ENCODE results near the gene LZTFL1.
"Not testable (repeated sequence)": the region's sequence is repeated elsewhere in the genome, so short reads cannot be mapped to it uniquely, and the experiment has no call there.

LZTFL1 gene

GRCh38 chr3:45861043-45861719 is 19.3 kb upstream of the LZTFL1 start:
- Histone ChIP-seq H3K36me3 (no peaks in the 10 kb centered on the region), H3K9me3 (no peaks in the 10 kb centered on the region), H3K27me3 (no peaks in the 10 kb centered on the region), H3K4me1 (no peaks in the 10 kb centered on the region), H3K4me3 (no peak overlapping the region), H3K27ac (no peak overlapping the region)
- no peak for TF ChIP-seq CTCF (IDR thresholded peaks at IDR 0.05)
- intact Hi-C loops (cut with DNase I; ENCODE audit: low total_unique reads): no loop called here
- DNase-seq: no peak

DNA sequence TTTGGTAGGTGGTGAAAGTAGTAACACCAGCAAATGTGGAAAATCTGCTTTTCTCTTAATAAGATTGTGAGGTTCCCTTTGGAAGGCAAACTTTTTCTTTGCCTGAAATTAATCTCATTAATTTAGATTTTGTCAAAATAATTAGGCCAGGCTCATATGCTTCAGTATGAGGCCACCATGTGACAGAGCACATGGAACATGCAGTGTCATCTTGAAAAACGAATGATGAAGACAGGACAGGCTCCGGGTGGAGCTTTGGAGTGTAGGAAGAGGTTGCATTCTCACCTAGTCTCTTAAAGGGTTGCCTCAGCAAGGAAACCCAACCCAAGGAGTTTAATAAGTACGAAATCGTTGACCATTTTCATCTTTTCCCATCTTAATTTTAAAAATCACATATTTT is 18.6 kb upstream of the LZTFL1 start:
- no peak overlapping the region for H3K4me3 ChIP-seq
- intact Hi-C loops (cut with DNase I; ENCODE audit: low total_unique reads): no loop called here

DNA sequence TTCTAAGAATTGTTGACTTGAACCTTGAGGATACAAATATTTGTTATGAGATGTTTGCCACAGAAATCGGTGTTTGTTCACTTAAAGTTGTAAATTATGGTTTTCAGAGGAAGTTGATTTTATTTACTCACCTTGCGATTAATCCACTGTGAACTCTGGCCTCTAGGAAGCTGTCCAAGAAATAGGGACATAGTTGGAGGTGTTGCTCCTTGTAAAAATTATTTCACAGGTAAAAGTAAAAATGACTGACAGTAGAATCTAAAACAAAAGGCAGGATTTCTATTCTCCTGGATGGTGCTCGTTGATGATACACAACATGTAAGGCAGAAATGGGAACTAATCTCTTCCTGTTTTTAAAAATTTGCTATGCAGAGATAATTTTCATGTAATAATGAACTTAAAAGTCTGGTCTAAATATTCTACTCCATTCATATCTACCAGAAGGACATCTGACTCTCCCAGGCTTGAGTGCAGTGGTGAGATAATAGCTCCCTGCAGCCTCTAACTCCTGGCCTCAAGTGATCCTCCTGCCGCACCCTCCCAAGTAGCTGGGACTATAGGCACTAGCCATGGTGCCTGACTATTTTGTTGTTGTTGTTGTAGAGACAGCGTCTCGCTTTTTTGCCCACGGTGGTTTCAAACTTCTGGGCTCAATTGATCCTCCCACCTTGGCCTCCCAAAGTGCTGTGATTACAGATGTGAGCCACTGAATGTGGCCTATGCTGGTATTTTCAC is 17.1 kb upstream of the LZTFL1 start:
- no peak for TF ChIP-seq CTCF (IDR thresholded peaks at IDR 0.05)
- no peak for DNase-seq
- no peaks in the 10 kb centered on the region for H3K9me3 ChIP-seq
- H3K4me3 ChIP-seq: no peak overlapping the region
- intact Hi-C loops (cut with DNase I; ENCODE audit: low total_unique reads): no loop called here
- H3K27me3 ChIP-seq: no peaks in the 10 kb centered on the region
- no peaks in the 10 kb centered on the region for H3K4me1 ChIP-seq
- H3K27ac ChIP-seq: no peak overlapping the region
- H3K36me3 ChIP-seq: peaks cover 0 to 1% (median 0%) of the 10 kb centered on the region in 3 donors

More for the DNA sequence above, 18.6 kb upstream of the LZTFL1 start:
- H3K27ac ChIP-seq: no peak overlapping the region
- H3K27me3 ChIP-seq: no peaks in the 10 kb centered on the region
- H3K9me3 ChIP-seq: no peaks in the 10 kb centered on the region
- DNase-seq: no peak
- TF ChIP-seq CTCF (IDR thresholded peaks at IDR 0.05): no peak
- H3K4me1 ChIP-seq: no peaks in the 10 kb centered on the region
- no peaks in the 10 kb centered on the region for H3K36me3 ChIP-seq

DNA sequence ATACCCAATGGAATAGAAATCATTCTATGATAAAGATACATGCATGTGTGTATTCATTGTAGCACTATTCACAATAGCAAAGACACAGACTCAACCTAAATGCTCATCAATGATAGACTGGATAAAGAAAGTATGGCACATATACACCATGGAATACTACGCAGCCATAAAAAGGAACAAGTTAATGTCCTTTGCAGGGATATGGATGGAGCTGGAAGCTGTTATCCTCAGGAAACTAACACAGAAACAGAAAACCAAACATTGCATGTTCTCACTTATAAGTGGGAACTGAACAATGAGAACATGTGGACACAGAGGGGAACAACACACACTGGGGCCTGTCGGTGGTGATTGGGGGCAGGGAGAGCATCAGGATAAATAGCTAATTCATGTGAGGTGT is 15.1 kb upstream of the LZTFL1 start:
- H3K9me3 ChIP-seq; H3K36me3 ChIP-seq; intact Hi-C loops (cut with DNase I; ENCODE audit: low total_unique reads); H3K27ac ChIP-seq; H3K27me3 ChIP-seq; DNase-seq; H3K4me3 ChIP-seq; H3K4me1 ChIP-seq: not testable (repeated sequence)

- intact Hi-C loops (cut with DNase I; ENCODE audit: low total_unique reads); H3K4me1 ChIP-seq; H3K36me3 ChIP-seq; DNase-seq; H3K9me3 ChIP-seq; H3K4me3 ChIP-seq; H3K27ac ChIP-seq; H3K27me3 ChIP-seq: not testable (repeated sequence)
These were observed 14.4 kb upstream of the LZTFL1 start for GRCh38 chr3:45856323-45856722.

DNA sequence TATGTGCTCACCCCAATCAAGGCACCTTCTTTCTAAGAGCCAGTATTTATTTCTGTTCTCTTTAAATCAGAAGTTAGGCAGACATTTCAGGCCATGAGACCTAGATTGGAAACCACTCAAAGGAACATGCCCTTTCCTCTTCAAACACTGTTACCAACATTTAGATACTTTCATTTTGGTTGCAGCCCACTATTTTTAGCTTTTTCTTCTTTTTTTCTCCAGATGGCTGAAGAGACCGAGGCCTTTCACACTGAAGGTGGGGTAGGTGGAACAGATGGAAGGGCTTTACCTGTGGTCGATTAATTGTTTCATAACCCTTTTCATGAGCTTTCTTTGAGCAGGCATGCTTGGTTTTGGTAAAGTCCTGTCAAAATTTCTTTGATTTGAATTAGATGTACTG is 10.9 kb upstream of the LZTFL1 start:
- H3K27ac ChIP-seq: no peak overlapping the region
- H3K36me3 ChIP-seq: peaks cover 0 to 4% (median 0%) of the 10 kb centered on the region in 3 donors
- no peak overlapping the region for H3K4me3 ChIP-seq
- H3K9me3 ChIP-seq: no peaks in the 10 kb centered on the region
- DNase-seq: no peak
- no peak for TF ChIP-seq CTCF (IDR thresholded peaks at IDR 0.05)
- intact Hi-C loops (cut with DNase I; ENCODE audit: low total_unique reads): no loop called here
- no peaks in the 10 kb centered on the region for H3K27me3 ChIP-seq
- no peaks in the 10 kb centered on the region for H3K4me1 ChIP-seq
